A673 (cell line): ENCODE data around the gene SNRNP70.

Experiments
- EZH2 ChIP-seq: fragments of 200-600 bp; sonication (generic); IDR thresholded peaks from 2 replicates; pipeline ENCODE4 v1.6.1; 2017; ENCODE audit warnings: borderline replicate concordance, low read depth, mild to moderate bottlenecking, mixed read lengths, antibody characterized with exemption, low read length; ENCODE audit not compliant: poor library complexity, severe bottlenecking
- TF ChIP-seq, protein P1 (sequence below): fragments of 300-800, 200-600 bp; sonication (generic); conservative IDR thresholded peaks from 2 replicates; pipeline ENCODE4 v1.5.1; 2017; ENCODE audit warnings: low read depth, mild to moderate bottlenecking, antibody characterized with exemption, low read length, moderate library complexity, mixed read lengths

DNA sequence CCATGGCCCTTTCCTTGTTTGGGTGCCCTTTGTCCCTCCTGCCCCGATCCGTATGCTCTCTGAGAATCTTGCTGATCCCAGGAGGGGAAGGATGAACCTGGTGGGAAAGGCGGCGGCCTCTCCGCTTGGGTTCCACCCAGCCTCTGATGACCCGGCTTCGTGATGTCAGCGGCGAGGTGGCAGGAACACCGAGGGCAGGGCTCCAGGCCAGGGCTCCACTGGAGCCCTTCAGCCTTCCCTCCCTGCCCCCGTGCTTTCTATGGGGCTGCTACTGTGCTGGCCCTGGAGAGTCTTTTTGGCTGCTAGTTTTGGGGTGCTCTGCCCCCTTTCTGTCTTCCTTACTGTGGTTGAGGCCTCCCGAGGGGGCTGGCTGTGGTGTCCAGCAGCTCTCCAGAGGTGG lies 17.1 kb downstream of the SNRNP70 start:
- TF ChIP-seq, protein P1, sequence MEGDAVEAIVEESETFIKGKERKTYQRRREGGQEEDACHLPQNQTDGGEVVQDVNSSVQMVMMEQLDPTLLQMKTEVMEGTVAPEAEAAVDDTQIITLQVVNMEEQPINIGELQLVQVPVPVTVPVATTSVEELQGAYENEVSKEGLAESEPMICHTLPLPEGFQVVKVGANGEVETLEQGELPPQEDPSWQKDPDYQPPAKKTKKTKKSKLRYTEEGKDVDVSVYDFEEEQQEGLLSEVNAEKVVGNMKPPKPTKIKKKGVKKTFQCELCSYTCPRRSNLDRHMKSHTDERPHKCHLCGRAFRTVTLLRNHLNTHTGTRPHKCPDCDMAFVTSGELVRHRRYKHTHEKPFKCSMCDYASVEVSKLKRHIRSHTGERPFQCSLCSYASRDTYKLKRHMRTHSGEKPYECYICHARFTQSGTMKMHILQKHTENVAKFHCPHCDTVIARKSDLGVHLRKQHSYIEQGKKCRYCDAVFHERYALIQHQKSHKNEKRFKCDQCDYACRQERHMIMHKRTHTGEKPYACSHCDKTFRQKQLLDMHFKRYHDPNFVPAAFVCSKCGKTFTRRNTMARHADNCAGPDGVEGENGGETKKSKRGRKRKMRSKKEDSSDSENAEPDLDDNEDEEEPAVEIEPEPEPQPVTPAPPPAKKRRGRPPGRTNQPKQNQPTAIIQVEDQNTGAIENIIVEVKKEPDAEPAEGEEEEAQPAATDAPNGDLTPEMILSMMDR: no peak
- no peak for TF ChIP-seq EZH2
